CD4-positive, CD25-positive, alpha-beta regulatory T cell (primary cell): ENCODE data around the gene SRRM3. TPM values are rescaled to one million over a fixed set of nuclear protein-coding genes. Genes with fewer than 3 reads are reported as not detected.
"Not testable (repeated sequence)": the region's sequence is repeated elsewhere in the genome, so short reads cannot be mapped to it uniquely, and the experiment has no call there.

Source experiments
- ATAC-seq, 2 donors: fragments of 150-1000 bp; cut with Tn5 transposase; one replicate each; pipeline ENCODE4 v1.10.0; 2021; ENCODE audit warnings: low read depth in 2 of 2, moderate number of reproducible peaks in 2 of 2, moderate library complexity in 1 of 2
- DNase-seq, 3 donors: peaks; one replicate each; pipeline versions ENCODE4 v3.0.0 to v3.0.0-alpha.2; 2012 to 2022; ENCODE audit warnings: mixed read lengths in 1 of 3
- H3K27ac ChIP-seq: one replicate; pipeline ENCODE4 v1.7.0; 2013; ENCODE audit warnings: mild to moderate bottlenecking, low read length; ENCODE audit not compliant: insufficient read depth, poor library complexity, severe bottlenecking
- H3K27me3 ChIP-seq: one replicate; pipeline ENCODE4 v1.7.0; 2013; ENCODE audit warnings: low read length; ENCODE audit not compliant: control insufficient read depth, insufficient read depth
- H3K36me3 ChIP-seq: one replicate; pipeline ENCODE4 v1.7.0; 2013; ENCODE audit warnings: mild to moderate bottlenecking, low read length, moderate library complexity; ENCODE audit not compliant: control insufficient read depth, insufficient read depth
- H3K4me1 ChIP-seq: 2 replicates; pipeline ENCODE4 v1.7.0; 2013; ENCODE audit warnings: mild to moderate bottlenecking, low read length; ENCODE audit not compliant: insufficient read depth, control insufficient read depth, poor library complexity, severe bottlenecking
- H3K4me3 ChIP-seq: one replicate; pipeline ENCODE4 v1.7.0; 2013; ENCODE audit warnings: low read depth, mild to moderate bottlenecking, low read length, moderate library complexity
- H3K9me3 ChIP-seq, 2 experiments: 1 replicate in 1 of 2; 2 replicates in 1 of 2; pipeline ENCODE4 v1.7.0; 2013; ENCODE audit warnings: low read length in 2 of 2, mild to moderate bottlenecking in 1 of 2, moderate library complexity in 1 of 2; ENCODE audit not compliant: control insufficient read depth in 2 of 2
- H3K27ac Mint-ChIP-seq, 3 donors: one replicate each; pipeline ENCODE4 v1.8.0; 2020 to 2022; ENCODE audit warnings: mild to moderate bottlenecking in 3 of 3, mixed read lengths in 3 of 3, moderate library complexity in 2 of 3
- H3K27me3 Mint-ChIP-seq: one replicate; pipeline ENCODE4 v1.8.0; 2022; ENCODE audit warnings: mild to moderate bottlenecking, mixed read lengths
- H3K36me3 Mint-ChIP-seq: one replicate; pipeline ENCODE4 v1.8.0; 2020; ENCODE audit warnings: mixed read lengths
- H3K4me1 Mint-ChIP-seq, 4 donors: one replicate each; pipeline ENCODE4 v1.8.0; 2020 to 2022; ENCODE audit warnings: mixed read lengths in 4 of 4, mild to moderate bottlenecking in 1 of 4
- H3K4me3 Mint-ChIP-seq, 4 donors: one replicate each; pipeline ENCODE4 v1.8.0; 2020 to 2022; ENCODE audit warnings: mild to moderate bottlenecking in 4 of 4, mixed read lengths in 4 of 4, moderate library complexity in 3 of 4
- H3K9me3 Mint-ChIP-seq, 7 donors: one replicate each; pipeline ENCODE4 v1.8.0; 2020 to 2022; ENCODE audit warnings: mixed read lengths in 7 of 7, mild to moderate bottlenecking in 3 of 7, moderate library complexity in 2 of 7
- polyA plus RNA-seq, 4 donors: library from polyadenylated mRNA; unstranded; fragments of 300-500 nt; fragmentation: Illumina TruSeq; gene quantifications; one replicate each; pipeline ENCODE4 v1.2.3, GENCODE V29; 2021
- total RNA-seq: library from RNA; stranded (reverse); gene quantifications from one replicate; pipeline ENCODE4 v1.2.3, GENCODE V29; 2022

Gene SRRM3
- total and polyA plus RNA-seq, 5 donors from 2014 or later: not detected

DNA sequence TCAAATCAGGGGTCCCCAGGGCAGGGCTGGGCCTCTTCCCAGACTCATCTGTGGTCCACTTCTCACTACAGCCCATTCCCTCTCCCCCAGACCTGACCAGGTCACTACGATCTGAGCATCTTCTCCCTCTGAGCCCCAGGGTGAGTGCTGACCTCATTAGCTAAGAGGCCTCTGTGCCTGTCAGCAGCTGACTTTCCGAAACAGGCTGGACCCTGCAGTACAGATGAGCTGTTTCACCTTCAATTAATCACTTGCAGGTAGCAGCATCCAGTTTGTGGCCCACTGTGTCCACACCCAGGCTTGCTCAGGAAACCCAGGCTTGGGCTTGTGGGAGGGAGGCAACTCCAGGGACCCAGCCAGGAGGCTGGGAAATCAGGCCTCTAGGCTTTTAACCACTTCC is 24.3 kb downstream of the SRRM3 start:
- Histone ChIP-seq H3K9me3 (no peaks in the 10 kb centered on the region), H3K27ac (no peak overlapping the region), H3K36me3 (no peaks in the 10 kb centered on the region), H3K4me3 (no peak overlapping the region), H3K4me1 (no peaks in the 10 kb centered on the region), H3K27me3 (no peaks in the 10 kb centered on the region)
- H3K4me3 Mint-ChIP-seq: no peak overlapping the region
- peaks cover 0 to 5% (median 4%) of the 10 kb centered on the region in 4 donors for H3K4me1 Mint-ChIP-seq
- H3K36me3 Mint-ChIP-seq: no peaks in the 10 kb centered on the region
- ATAC-seq (no peak), DNase-seq (no peak)
- H3K27ac Mint-ChIP-seq: no peak overlapping the region
- peaks cover 38% of the 10 kb centered on the region for H3K27me3 Mint-ChIP-seq
- H3K9me3 Mint-ChIP-seq: peaks cover 0 to 4% (median 2%) of the 10 kb centered on the region in 7 donors

DNA sequence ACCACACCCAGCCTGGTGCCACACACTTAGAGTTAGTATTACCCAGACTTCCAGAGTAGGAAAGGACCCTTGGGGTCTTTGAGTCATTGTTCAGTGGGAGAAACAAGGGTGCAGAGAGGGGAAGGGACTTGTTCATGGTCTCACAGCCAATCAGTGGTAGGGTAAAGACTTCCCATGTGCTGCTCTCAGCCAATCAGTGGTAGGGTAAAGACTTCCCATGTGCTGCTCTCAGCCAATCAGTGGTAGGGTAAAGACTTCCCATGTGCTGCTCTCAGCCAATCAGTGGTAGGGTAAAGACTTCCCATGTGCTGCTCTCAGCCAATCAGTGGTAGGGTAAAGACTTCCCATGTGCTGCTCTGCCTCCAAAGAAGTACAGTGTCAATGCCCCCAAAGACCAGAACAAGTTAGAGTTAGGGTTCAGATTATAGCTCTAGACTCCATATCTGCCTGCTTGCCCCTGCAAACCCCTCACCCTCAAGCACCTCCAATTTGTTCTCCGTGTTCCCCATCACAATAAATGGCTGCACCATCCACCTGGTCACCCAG is 25.3 kb downstream of the SRRM3 start:
- not testable (repeated sequence) for H3K27ac ChIP-seq, H3K4me3 Mint-ChIP-seq, H3K4me1 Mint-ChIP-seq, ATAC-seq, H3K27me3 ChIP-seq, H3K36me3 ChIP-seq, H3K4me3 ChIP-seq, H3K9me3 Mint-ChIP-seq, H3K4me1 ChIP-seq, H3K9me3 ChIP-seq, H3K36me3 Mint-ChIP-seq, DNase-seq
- Mint-ChIP-seq H3K27ac (peak overlapping the region in 1 of 3 donors; percentile 34), H3K27me3 (peaks cover 31% of the 10 kb centered on the region)

- Mint-ChIP-seq H3K4me3 (no peak overlapping the region), H3K27me3 (peaks cover 37% of the 10 kb centered on the region), H3K9me3 (peaks cover 0 to 4% (median 1%) of the 10 kb centered on the region in 7 donors), H3K36me3 (no peaks in the 10 kb centered on the region), H3K4me1 (peaks cover 0 to 9% (median 0%) of the 10 kb centered on the region in 4 donors), H3K27ac (no peak overlapping the region)
- Histone ChIP-seq H3K27me3 (no peaks in the 10 kb centered on the region), H3K9me3 (no peaks in the 10 kb centered on the region), H3K4me1 (peaks cover 5% of the 10 kb centered on the region), H3K27ac (no peak overlapping the region), H3K4me3 (no peak overlapping the region), H3K36me3 (no peaks in the 10 kb centered on the region)
- DNase-seq (no peak), ATAC-seq (no peak)
Observed at GRCh38 chr7:76230214-76230613, 28.5 kb downstream of the SRRM3 start.

DNA sequence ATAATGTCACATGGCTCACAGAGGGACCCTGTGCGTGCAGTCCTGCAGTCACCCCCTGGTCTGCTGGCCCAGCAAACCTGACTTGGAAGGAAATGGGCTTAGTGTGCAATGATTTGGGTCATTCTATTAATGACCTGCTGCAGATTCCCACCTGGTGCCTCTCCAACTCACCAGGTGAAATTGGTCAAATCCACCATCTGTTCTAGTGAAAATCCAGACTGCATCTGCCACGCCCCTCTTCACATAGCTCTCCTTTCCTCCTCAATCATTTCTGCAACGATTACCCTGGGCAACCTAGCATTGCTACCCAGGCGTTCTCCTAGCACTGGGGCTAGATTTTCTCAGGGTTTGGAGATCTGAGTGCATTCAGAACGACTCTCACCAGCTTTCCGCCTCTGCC is 29.4 kb downstream of the SRRM3 start:
- Histone ChIP-seq H3K27me3 (no peaks in the 10 kb centered on the region), H3K4me3 (no peak overlapping the region), H3K36me3 (no peaks in the 10 kb centered on the region), H3K4me1 (peaks cover 5% of the 10 kb centered on the region), H3K27ac (no peak overlapping the region), H3K9me3 (no peaks in the 10 kb centered on the region)
- peaks cover 0 to 4% (median 1%) of the 10 kb centered on the region in 7 donors for H3K9me3 Mint-ChIP-seq
- no peak overlapping the region for H3K27ac Mint-ChIP-seq
- DNase-seq (no peak), ATAC-seq (no peak)
- H3K36me3 Mint-ChIP-seq: no peaks in the 10 kb centered on the region
- H3K4me3 Mint-ChIP-seq: no peak overlapping the region
- peaks cover 40% of the 10 kb centered on the region for H3K27me3 Mint-ChIP-seq
- H3K4me1 Mint-ChIP-seq: peaks cover 0 to 8% (median 0%) of the 10 kb centered on the region in 4 donors

DNA sequence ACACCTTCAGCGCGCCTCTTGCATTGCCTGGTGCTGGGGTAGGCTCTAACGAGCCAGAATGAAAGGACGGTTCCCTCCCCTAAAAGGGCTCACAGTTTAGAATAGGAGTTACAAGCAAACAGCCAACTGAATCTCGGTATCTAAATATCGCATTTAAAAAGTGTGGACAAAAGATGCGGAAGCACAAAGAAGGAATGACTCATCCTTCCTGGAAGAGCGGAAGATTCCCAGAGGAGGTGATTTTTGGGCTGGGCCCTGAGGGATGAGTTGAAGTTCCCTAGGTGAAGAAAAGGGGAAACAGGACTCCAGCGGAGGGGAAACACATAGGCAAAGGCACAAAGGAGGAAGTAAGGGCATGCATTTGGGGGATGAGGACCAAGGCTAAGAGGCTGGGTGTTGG is 29.9 kb downstream of the SRRM3 start:
- peaks cover 0 to 4% (median 1%) of the 10 kb centered on the region in 7 donors for H3K9me3 Mint-ChIP-seq
- H3K4me3 Mint-ChIP-seq: no peak overlapping the region
- no peak overlapping the region for H3K27ac Mint-ChIP-seq
- no peaks in the 10 kb centered on the region for H3K9me3 ChIP-seq
- peaks cover 40% of the 10 kb centered on the region for H3K27me3 Mint-ChIP-seq
- ATAC-seq (no peak), DNase-seq (no peak)
- no peaks in the 10 kb centered on the region for H3K36me3 Mint-ChIP-seq
- H3K36me3 ChIP-seq: no peaks in the 10 kb centered on the region
- H3K27ac ChIP-seq: no peak overlapping the region
- H3K4me1 Mint-ChIP-seq: peaks cover 0 to 8% (median 0%) of the 10 kb centered on the region in 4 donors
- H3K4me1 ChIP-seq: peaks cover 5% of the 10 kb centered on the region
- no peaks in the 10 kb centered on the region for H3K27me3 ChIP-seq
- H3K4me3 ChIP-seq: no peak overlapping the region

DNA sequence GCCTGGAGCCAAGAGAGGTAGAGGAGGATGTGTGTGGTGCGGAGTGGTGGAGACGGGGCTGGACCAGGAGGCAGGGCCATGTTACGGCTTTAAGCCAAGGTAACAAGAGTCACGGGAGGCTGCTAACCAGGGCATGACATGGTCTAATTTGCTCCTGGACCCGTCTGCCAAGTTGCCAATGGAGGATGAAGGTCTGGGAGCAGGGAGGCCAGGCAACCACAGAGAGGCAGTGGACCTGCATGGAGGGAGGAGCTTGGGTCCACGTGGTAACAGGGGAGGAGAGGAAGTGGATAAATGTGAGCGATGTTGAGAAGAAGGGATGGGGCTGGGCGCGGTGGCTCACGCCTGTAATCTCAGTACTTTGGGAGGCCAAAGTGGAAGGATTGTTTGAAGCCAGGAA is 31.0 kb downstream of the SRRM3 start:
- Histone ChIP-seq H3K27me3 (no peaks in the 10 kb centered on the region), H3K36me3 (no peaks in the 10 kb centered on the region), H3K27ac (no peak overlapping the region), H3K4me3 (no peak overlapping the region), H3K4me1 (peaks cover 5% of the 10 kb centered on the region), H3K9me3 (no peaks in the 10 kb centered on the region)
- Mint-ChIP-seq H3K27me3 (peaks cover 36% of the 10 kb centered on the region), H3K36me3 (no peaks in the 10 kb centered on the region), H3K9me3 (peaks cover 0 to 2% (median 1%) of the 10 kb centered on the region in 7 donors), H3K27ac (no peak overlapping the region), H3K4me1 (peaks cover 0 to 8% (median 0%) of the 10 kb centered on the region in 4 donors), H3K4me3 (no peak overlapping the region)
- ATAC-seq (no peak), DNase-seq (no peak)

GRCh38 chr7:76233538-76234281 is 32.0 kb downstream of the SRRM3 start:
- Histone ChIP-seq H3K4me3 (no peak overlapping the region), H3K4me1 (peaks cover 5% of the 10 kb centered on the region), H3K27me3 (no peaks in the 10 kb centered on the region), H3K27ac (no peak overlapping the region), H3K36me3 (no peaks in the 10 kb centered on the region), H3K9me3 (no peaks in the 10 kb centered on the region)
- H3K36me3 Mint-ChIP-seq: no peaks in the 10 kb centered on the region
- peaks cover 0 to 8% (median 0%) of the 10 kb centered on the region in 4 donors for H3K4me1 Mint-ChIP-seq
- no peak overlapping the region for H3K27ac Mint-ChIP-seq
- ATAC-seq: no peak
- peaks cover 38% of the 10 kb centered on the region for H3K27me3 Mint-ChIP-seq
- DNase-seq: no peak
- peaks cover 0 to 2% (median 1%) of the 10 kb centered on the region in 7 donors for H3K9me3 Mint-ChIP-seq
- peak overlapping the region in 2 of 4 donors; percentile 5 to 37 for H3K4me3 Mint-ChIP-seq

- H3K4me3 ChIP-seq: no peak overlapping the region
- Mint-ChIP-seq H3K4me3 (peak overlapping the region in 3 of 4 donors; percentile 37 to 75 (median 58)), H3K36me3 (no peaks in the 10 kb centered on the region), H3K27ac (no peak overlapping the region), H3K9me3 (peaks cover 0 to 2% (median 1%) of the 10 kb centered on the region in 7 donors), H3K4me1 (peaks cover 0 to 8% (median 0%) of the 10 kb centered on the region in 4 donors), H3K27me3 (peaks cover 36% of the 10 kb centered on the region)
- no peaks in the 10 kb centered on the region for H3K9me3 ChIP-seq
- peaks cover 5% of the 10 kb centered on the region for H3K4me1 ChIP-seq
- H3K27me3 ChIP-seq: no peaks in the 10 kb centered on the region
- H3K36me3 ChIP-seq: no peaks in the 10 kb centered on the region
- DNase-seq: no peak
- no peak overlapping the region for H3K27ac ChIP-seq
- ATAC-seq: no peak
Observed at GRCh38 chr7:76234282-76234584, 32.5 kb downstream of the SRRM3 start.
